GM12864 (cell line): ENCODE data around the gene KCNJ13.
"Not testable (repeated sequence)": the region's sequence is repeated elsewhere in the genome, so short reads cannot be mapped to it uniquely, and the experiment has no call there.

Experiments used
- DNase-seq: peaks from one replicate; pipeline ENCODE4 v3.0.0-alpha.2; 2011; ENCODE audit warnings: low read depth
- H3K4me3 ChIP-seq: 2 replicates; pipeline ENCODE4 v1.5.1; 2011; ENCODE audit warnings: mild to moderate bottlenecking, low read depth, low read length, control low read depth
- CTCF ChIP-seq: IDR thresholded peaks from 2 replicates; pipeline ENCODE4 v1.5.1; 2011; ENCODE audit warnings: low read depth, mild to moderate bottlenecking, moderate library complexity, low read length, control low read depth, inconsistent platforms; ENCODE audit errors: missing control alignments

The KCNJ13 gene

GRCh38 chr2:232723027-232723426, 53.3 kb downstream of the KCNJ13 start:
- DNase-seq = no peak
- no peak overlapping the region for H3K4me3 ChIP-seq
- no peak for TF ChIP-seq CTCF

GRCh38 chr2:232721882-232722281, 54.5 kb downstream of the KCNJ13 start:
- no peak for DNase-seq
- H3K4me3 ChIP-seq = no peak overlapping the region
- TF ChIP-seq CTCF = no peak

GRCh38 chr2:232721261-232721660, 55.1 kb downstream of the KCNJ13 start:
- no peak for DNase-seq
- no peak for TF ChIP-seq CTCF
- H3K4me3 ChIP-seq = no peak overlapping the region

GRCh38 chr2:232720056-232720455, 56.3 kb downstream of the KCNJ13 start:
- DNase-seq, H3K4me3 ChIP-seq: not testable (repeated sequence)
